ENCODE data around the gene LILRB3.
"Not testable (repeated sequence)": the region's sequence is repeated elsewhere in the genome, so short reads cannot be mapped to it uniquely, and the experiment has no call there.

DNA sequence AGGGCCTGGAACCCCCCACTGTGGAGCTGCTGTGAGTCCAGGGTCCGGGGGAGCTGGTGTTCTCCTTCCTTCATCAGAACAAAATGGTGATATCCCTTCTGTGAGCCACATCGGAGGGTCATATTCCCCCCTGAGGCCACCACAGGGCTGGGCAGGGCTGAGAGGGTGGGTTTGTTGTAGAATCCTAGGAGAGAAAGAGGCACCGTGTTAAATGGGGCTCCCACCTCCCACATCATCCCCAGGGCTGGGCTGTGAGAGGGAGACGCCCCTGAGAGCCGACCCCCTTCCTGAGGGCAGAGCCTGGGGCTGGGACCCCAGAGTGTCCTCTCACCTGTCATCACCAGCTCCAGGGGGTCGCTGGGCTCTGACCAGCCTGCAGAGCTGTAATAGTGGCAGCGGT lies 860 bp downstream of the LILRB3 start:
- not testable (repeated sequence) for TF ChIP-seq POLR2A (IDR thresholded peaks at IDR 0.05)
- TF ChIP-seq, protein P1, sequence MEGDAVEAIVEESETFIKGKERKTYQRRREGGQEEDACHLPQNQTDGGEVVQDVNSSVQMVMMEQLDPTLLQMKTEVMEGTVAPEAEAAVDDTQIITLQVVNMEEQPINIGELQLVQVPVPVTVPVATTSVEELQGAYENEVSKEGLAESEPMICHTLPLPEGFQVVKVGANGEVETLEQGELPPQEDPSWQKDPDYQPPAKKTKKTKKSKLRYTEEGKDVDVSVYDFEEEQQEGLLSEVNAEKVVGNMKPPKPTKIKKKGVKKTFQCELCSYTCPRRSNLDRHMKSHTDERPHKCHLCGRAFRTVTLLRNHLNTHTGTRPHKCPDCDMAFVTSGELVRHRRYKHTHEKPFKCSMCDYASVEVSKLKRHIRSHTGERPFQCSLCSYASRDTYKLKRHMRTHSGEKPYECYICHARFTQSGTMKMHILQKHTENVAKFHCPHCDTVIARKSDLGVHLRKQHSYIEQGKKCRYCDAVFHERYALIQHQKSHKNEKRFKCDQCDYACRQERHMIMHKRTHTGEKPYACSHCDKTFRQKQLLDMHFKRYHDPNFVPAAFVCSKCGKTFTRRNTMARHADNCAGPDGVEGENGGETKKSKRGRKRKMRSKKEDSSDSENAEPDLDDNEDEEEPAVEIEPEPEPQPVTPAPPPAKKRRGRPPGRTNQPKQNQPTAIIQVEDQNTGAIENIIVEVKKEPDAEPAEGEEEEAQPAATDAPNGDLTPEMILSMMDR (IDR thresholded peaks at IDR 0.05): not testable (repeated sequence)
